Right lobe of liver (tissue), 6 donors: ENCODE results near the gene MMP13. TPM values are rescaled to one million over a fixed set of nuclear protein-coding genes. Genes with fewer than 3 reads are reported as not detected.

Source experiments
- ATAC-seq, 4 donors: fragments of 200-7000 bp; cut with Tn5 transposase; one replicate each; pipeline ENCODE4 v1.9.1; 2020; ENCODE audit warnings: mild to moderate bottlenecking in 4 of 4, moderate library complexity in 4 of 4
- DNase-seq, 3 donors: peaks; one replicate each; pipeline ENCODE4 v3.0.0-alpha.2; 2020
- H3K27ac ChIP-seq, 3 donors: fragments of 200-600 bp; one replicate each; pipeline ENCODE4 v1.8.0; 2022
- H3K27me3 ChIP-seq, 2 donors: fragments of 200-600 bp; one replicate each; pipeline ENCODE4 v1.8.0; 2022
- H3K36me3 ChIP-seq, 4 donors: fragments of 200-600 bp; sonication (generic) in 1 of 4; one replicate each; pipeline versions ENCODE4 v1.5.1 to v1.8.0; 2017 to 2022; ENCODE audit warnings: control low read depth in 1 of 4
- H3K4me1 ChIP-seq, 4 donors: fragments of 200-600 bp; sonication (generic) in 1 of 4; one replicate each; pipeline versions ENCODE4 v1.5.1 to v1.8.0; 2017 to 2022; ENCODE audit warnings: control low read depth in 1 of 4
- H3K4me3 ChIP-seq, 3 donors: fragments of 200-600 bp; one replicate each; pipeline ENCODE4 v1.8.0; 2022
- H3K9me3 ChIP-seq, 4 donors: fragments of 200-600 bp; sonication (generic) in 1 of 4; one replicate each; pipeline versions ENCODE4 v1.5.1 to v1.8.0; 2017 to 2022; ENCODE audit warnings: control low read depth in 1 of 4
- POLR2A ChIP-seq: fragments of 450-650 bp; IDR thresholded peaks from one replicate; pipeline ENCODE4 v1.6.1; 2017; ENCODE audit warnings: antibody characterized with exemption, mild to moderate bottlenecking
- WGBS: methylation state at CpG from one replicate; pipeline ENCODE4 v1.1.6; 2018; ENCODE audit warnings: low coverage, low lambda C conversion rate; ENCODE audit not compliant: insufficient coverage; ENCODE audit errors: missing lambda C conversion rate; 5-methylcytosine and 5-hydroxymethylcytosine counted together
- intact Hi-C, 2 donors: fragments of 100-400 bp; cut with DNase I; formaldehyde crosslinking; loops; one replicate each; pipeline versions ENCODE4 v1.11.2 to v1.14.1; 2022
- total RNA-seq, 6 experiments: library from RNA; depleted of rRNA in 2 of 6; stranded (reverse); fragments of >200 nt in 2 of 6; fragmentation: NEBNext Ultra II Directional in 3 of 6; extraction: Animal tissue kit (Norgen Biotek cat#: 25700) in 3 of 6; gene quantifications; one replicate each; pipeline versions ENCODE4 v1.1.0 to v1.2.4, GENCODE V29; 2016 to 2023
- TF ChIP-seq, protein P1 (sequence below), 4 donors: fragments of 200-600 bp in 3 of 4; fragments of 450-650 bp in 1 of 4; IDR thresholded peaks; one replicate each; pipeline versions ENCODE4 v1.5.1 to v1.8.0; 2016 to 2022; ENCODE audit warnings: antibody characterized with exemption in 4 of 4, mild to moderate bottlenecking in 2 of 4
- donor health status: DM: no; HTN: yes; CAD: no.
- donor health status: DM: no; HTN: no; CAD: no.
- donor health status: DM: no; HTN: no; CAD: no.
- donor health status: DM: no; HTN: yes; CAD: no.
- donor health status: DM: no; HTN: yes; CAD: no.

MMP13 gene
- total RNA-seq, 6 experiments from 2014 or later = not detected

- DNase-seq = no peak
- Histone ChIP-seq H3K27me3 (no peaks in the 10 kb centered on the region), H3K9me3 (no peaks in the 10 kb centered on the region), H3K4me1 (no peaks in the 10 kb centered on the region), H3K36me3 (no peaks in the 10 kb centered on the region), H3K4me3 (no peak overlapping the region), H3K27ac (no peak overlapping the region)
- ATAC-seq = no peak
- WGBS = 41% methylated on average over 5 of the region's 5 CpGs
- intact Hi-C loops = no loop called here
- TF ChIP-seq POLR2A = no peak
- TF ChIP-seq, protein P1, sequence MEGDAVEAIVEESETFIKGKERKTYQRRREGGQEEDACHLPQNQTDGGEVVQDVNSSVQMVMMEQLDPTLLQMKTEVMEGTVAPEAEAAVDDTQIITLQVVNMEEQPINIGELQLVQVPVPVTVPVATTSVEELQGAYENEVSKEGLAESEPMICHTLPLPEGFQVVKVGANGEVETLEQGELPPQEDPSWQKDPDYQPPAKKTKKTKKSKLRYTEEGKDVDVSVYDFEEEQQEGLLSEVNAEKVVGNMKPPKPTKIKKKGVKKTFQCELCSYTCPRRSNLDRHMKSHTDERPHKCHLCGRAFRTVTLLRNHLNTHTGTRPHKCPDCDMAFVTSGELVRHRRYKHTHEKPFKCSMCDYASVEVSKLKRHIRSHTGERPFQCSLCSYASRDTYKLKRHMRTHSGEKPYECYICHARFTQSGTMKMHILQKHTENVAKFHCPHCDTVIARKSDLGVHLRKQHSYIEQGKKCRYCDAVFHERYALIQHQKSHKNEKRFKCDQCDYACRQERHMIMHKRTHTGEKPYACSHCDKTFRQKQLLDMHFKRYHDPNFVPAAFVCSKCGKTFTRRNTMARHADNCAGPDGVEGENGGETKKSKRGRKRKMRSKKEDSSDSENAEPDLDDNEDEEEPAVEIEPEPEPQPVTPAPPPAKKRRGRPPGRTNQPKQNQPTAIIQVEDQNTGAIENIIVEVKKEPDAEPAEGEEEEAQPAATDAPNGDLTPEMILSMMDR (IDR thresholded peaks at IDR 0.05) = no peak
These were observed 34.0 kb upstream of the MMP13 start for GRCh38 chr11:102989379-102990047.

DNA sequence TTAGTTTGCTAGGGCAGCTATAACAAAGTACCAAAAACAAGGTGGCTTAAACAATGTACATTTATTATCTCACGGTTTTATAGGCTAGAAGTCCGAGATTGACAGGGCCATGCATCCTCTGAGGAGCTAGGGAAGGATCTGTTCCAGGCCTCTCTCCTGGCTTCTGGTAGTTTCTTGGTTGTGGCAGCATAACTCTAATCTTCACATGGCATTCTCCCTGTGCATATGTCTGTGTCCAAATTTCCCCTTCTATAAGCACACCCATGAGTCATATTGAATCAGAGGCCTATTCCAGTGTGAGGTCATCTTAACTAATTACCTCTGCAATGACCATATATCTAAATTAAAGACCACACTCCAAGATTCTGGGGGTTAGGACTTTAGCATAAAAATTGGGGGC, 31.3 kb upstream of the MMP13 start:
- WGBS = 67% methylated on average over 2 of the region's 2 CpGs
- TF ChIP-seq, protein P1 (IDR thresholded peaks at IDR 0.05) = no peak
- TF ChIP-seq POLR2A = no peak
- H3K27ac ChIP-seq = no peak overlapping the region
- H3K4me3 ChIP-seq = no peak overlapping the region
- no peaks in the 10 kb centered on the region for H3K27me3 ChIP-seq
- H3K4me1 ChIP-seq = no peaks in the 10 kb centered on the region
- ATAC-seq (no peak), DNase-seq (no peak)
- H3K36me3 ChIP-seq = no peaks in the 10 kb centered on the region
- H3K9me3 ChIP-seq = no peaks in the 10 kb centered on the region
- intact Hi-C loops = no loop called here

DNA sequence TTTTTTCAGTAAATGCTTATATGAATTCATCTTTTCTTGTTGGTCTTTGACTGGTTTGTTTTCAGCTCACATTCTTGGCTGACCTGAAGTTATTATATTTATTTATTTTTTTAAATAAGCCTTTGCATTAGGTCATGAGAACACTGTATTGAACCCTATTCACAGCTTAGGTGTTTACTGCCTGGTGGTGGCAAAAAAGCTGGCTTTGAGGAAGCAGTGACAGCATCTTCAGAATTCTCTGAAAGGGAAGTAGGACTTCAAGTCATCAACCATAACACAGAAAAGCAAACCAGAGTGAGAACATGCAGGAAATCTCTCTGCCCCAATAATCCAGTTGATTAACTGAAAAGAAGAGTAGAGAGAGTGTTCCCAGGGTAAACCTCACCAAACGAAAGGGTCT, 30.3 kb upstream of the MMP13 start:
- Histone ChIP-seq H3K27me3 (no peaks in the 10 kb centered on the region), H3K27ac (no peak overlapping the region), H3K4me1 (no peaks in the 10 kb centered on the region), H3K36me3 (no peaks in the 10 kb centered on the region), H3K9me3 (no peaks in the 10 kb centered on the region), H3K4me3 (no peak overlapping the region)
- DNase-seq (no peak), ATAC-seq (peak in 1 of 4 donors; percentile 16)
- 60% methylated on average over 1 of the region's 1 CpG for WGBS
- intact Hi-C loops = no loop called here
- TF ChIP-seq POLR2A = no peak
- TF ChIP-seq, protein P1 (IDR thresholded peaks at IDR 0.05) = no peak

DNA sequence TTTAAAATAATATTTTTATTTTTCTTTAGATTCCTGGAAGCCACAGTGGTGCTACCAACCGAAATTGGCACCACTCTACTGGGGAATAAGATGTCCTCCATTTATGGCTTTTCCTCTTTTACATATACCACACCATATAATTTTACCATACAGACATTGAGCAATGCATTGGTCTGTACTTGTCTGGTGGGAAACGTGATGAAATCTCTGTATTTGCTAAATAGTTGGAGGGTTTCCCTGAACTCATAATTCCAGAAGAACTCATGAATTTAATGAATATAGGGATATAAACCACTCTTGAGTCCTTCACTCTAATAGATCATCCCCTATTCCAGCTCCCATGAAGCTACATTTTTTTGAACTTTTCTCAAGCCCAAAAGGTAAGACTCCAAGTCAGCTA, 28.0 kb upstream of the MMP13 start:
- Histone ChIP-seq H3K9me3 (no peaks in the 10 kb centered on the region), H3K36me3 (no peaks in the 10 kb centered on the region), H3K27me3 (no peaks in the 10 kb centered on the region), H3K4me3 (no peak overlapping the region), H3K4me1 (no peaks in the 10 kb centered on the region), H3K27ac (no peak overlapping the region)
- intact Hi-C loops = no loop called here
- WGBS = 34% methylated on average over 2 of the region's 2 CpGs
- no peak for TF ChIP-seq POLR2A
- TF ChIP-seq, protein P1 (IDR thresholded peaks at IDR 0.05) = no peak
- no peak for ATAC-seq
- DNase-seq = no peak
